UCSD-AML1 (cell line): ENCODE measurements around the gene NOTCH2.

Source experiments
- DNase-seq: peaks from one replicate; lab custom pipeline; 2025; ENCODE audit not compliant: unreplicated experiment; lab: John Stamatoyannopoulos, UW

The NOTCH2 gene

DNA sequence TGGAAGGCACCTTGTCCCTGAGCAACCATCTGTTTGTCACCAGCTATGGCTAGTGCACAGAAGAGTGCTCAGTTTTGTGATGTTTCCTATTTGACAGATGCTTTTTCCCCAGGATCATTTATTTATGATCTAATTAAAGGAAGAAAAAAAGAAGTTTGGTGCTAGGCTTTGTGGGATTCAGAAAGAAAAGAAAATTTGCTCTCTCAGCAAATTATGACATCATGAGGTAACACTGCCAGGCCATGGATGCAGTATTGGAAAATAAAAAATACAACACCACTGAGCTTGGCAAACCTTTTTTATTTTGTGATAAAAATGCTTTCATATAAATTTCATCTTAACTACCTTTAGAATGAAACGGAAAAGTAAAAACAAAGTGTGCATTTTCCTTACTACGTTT is 157.7 kb downstream of the NOTCH2 start:
- no peak for DNase-seq

DNA sequence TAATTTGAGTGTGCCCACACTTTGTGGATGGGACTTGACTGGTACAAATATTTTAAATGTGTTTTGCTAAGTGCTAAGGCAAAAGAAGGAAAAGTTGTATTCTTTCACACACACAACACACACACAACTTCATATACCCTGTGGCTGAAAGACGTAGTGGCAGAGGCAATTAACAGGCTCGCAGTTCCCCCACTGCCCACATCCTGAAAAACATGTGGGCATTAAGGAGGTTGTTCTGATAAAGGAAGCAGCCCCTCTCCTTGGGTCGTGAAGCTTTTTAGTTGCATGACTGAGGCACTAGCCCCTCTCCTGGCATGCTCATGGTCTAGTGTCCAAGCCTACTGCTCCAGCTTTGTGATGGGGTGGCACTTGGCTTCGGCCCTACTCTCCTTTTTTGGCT is 158.8 kb downstream of the NOTCH2 start:
- peak; percentile 32 for DNase-seq

DNA sequence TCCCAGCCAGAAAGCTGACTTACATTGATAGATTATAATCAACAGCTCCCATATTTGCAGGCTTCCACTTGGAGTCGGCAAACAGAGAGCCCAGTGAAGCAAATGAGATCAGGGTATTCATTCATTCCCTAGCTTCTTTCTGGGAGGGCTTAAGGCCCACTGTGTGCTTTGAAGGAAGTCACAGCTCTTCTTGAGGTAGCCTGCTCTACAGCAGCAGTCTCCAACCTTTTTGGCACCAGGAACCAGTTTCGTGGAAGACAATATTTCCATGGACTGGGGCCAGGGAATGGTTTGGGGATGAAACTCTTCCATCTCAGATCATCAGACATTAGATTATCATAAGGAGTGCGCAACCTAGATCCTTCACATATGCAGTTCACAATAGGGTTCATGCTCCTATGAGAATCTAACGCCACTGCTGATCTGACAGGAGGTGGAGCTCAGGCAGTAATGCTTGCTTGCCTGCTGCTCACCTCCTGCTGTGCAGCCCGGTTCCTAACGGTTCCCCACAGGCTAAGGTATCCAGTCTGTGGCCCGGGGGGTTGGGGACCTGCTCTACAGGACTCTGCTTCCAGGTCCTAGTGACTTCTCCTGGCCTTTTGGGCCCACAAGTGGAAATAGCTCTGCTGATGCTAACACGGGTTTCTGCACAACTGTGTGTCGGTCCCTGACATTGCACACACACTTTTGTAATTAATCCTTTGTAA is 159.4 kb downstream of the NOTCH2 start:
- no peak for DNase-seq

DNA sequence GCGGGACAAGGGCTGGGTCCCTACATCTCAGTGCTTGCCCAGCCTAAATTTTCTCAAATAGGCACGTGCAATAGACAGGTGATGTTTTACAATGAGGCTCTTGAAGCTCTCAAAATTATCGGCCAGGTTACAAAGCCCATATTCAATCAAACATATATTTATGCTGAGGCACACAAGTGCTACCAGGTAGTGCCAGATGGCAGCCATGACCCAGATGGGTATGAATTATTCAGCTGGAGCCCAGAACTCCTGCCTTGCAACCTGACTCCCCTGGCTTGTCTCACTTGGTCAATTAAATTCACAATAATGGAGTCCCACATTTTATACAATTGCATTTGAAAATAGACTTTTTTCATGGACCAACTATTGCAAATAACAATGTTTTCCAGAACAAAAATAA is 160.8 kb downstream of the NOTCH2 start:
- DNase-seq: no peak

DNA sequence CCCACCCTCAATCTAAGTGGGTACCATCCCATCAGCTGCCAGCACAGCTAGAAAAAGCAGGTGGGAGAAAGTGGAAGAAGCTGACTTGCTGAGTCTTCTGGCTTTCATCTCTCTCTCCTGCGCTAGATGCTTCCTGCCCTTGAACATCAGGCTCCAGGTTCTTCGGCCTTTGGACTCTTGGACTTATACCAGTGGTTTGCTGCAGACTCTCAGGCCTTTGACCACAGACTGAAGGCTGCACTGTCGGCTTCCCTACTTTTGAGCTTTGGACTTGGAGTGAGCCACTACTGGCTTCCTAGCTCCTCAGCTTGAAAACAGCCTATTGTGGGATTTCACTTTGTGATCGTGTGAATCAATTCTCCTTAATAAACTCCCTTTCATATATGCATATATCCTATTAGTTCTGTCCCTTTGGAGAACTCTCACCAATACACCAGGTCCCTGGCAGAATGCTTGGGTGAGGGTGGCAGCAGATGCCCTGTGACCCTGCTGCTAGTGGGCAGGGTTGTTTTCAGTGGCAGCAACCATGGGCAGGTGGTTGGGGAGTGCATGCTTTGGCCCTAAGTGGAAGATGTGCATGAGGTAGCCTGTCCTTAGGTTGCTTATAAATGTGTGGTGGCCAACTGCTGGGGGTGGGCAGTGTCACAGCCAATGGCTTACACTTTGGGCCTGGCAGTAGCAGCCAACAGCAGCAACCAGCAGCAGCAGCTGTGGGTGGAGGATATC is 162.4 kb downstream of the NOTCH2 start:
- no peak for DNase-seq

DNA sequence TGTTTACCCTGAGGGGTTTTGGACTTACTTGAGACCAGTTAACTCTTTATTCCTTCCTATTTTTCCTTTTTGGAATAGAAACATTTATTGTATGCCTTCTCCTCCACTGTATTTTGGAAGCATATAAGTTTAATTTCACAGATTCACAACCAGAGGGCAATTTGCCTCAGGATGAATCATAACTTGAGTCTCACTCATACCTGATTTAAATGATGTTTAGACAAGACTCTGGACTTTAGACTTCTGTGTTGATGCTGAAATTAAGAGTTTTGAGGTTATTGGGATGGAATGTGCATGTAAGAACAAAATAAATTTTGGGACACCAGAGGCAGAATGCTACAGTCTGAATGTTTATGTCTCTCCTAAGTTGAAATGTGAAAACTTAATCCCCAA is 166.0 kb downstream of the NOTCH2 start:
- no peak for DNase-seq

DNA sequence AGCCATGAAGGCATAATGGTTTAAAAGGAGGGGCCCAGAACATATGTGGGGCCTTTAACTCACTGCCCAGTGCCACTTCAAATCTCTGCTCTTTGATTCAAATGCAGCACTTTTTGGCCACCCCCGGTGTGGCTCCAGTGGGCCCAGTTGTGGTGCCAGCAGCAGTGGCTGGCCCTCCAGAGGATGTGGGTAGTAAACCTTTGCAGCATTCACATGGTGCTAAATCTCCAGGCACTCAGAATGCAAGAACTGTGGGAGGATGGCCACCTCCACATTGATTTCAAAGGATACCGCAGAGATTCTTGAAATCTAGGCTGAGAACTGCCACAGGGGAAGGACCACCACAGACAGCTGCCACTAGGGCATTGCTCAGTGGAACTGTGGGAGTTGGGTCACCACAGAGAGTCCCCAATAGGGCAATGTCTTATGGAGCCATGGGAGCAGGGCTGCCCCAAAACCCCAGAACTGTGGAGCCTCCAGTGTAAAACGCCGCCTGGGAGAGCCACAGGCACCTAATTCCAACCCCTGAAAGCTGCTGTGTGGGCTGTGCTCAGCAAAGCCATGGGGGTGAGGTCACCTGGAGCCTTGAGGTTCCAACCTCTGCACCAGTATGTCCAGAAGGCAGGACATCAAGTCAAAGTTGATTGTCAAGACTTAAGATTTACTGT is 166.6 kb downstream of the NOTCH2 start:
- DNase-seq: no peak

DNA sequence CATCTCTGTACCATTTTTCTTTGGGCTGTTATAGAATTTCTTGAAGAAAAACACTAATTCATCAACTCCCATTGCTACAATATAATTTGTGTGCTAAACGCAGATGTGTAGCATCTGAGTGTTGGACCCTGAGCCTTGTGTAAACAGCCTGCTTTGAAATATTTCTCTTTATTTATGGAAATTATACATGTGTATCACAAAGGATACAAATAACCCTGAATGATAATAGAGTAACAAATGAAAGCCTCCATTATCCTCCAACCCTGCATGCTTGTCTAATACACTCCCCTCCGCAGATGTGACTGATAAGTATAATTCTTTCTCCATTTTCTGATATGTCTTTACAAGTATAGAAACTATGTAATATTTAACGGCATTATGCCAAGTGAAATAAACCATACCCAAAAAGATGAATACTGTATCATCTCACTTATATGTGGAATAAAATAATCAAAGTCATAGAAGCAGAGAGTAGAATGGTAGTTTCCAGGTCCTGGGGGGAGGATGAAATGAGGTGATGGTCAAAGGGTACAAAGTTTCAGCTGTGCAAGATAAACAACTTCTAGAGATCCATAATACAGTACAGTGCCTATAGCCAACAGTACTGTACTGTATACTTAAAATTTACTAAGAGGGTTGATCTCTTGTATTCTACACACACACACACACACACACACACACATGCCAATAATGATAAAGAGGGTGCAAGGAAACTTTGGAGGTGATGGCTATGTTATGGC is 170.3 kb downstream of the NOTCH2 start:
- no peak for DNase-seq

DNA sequence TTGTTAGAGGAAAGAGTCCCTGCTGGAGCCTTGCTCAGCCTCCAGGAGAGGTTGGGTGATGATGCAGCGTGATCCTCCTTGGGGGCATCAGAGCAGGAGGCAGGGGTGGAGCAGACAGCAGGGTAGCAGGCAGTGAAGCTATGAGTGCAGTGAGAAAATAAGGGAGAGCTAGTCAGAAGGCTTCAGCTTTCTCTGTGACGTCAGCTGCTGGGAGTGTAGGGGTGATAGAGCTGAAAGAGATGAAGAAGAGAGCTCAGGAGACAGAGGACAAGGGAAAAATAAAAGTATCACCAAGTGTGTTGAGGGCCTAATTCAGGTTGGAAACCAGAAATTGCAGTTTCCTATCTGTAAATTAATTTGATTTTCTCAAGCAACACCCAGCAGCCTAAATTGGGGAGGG is 170.9 kb downstream of the NOTCH2 start:
- DNase-seq: no peak

DNA sequence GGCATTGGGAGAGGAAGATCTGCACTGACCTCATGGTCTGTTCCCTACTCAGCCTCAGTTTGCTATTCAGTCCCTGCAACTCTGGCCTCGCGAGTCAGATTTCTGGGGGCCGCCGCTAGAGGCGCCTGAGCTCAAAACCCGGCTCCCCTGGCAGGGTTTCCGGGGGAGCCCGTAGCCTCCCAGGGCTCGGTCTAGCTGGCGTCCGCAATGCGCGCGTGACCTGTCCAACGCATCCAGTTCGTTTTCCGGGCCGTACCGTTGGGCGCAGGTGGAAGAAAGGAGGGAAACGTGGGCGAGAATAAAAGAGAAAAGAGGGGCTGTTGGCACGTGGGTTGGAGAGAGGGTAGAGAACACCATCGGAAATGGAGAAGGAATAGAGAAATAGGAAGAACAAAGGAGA is 173.2 kb downstream of the NOTCH2 start, which contains the start of gene ADAM30:
TSS of gene ADAM30 (minus strand) at position 213 of the 400 bp plus-strand sequence. CDS start at position 34, 179 bp downstream.
- DNase-seq: no peak

DNA sequence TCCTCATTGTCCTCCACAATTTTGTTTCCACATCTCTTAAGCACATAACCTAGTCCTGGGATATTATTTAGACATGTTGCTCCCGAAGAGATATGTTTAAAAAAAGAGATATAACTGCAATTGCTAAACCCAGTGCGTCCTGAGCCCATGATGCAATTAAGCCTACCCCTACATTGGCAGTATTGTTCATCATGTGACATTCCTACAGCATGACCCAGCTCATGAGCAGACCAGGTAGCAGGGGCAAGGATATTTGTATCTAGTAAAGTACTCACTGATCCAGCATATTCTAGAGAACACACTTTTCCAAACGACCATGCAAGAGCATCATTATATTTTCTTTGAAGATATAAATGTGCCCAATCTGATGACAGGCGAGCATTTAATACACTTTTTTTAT is 174.4 kb downstream of the NOTCH2 start:
- DNase-seq: no peak

DNA sequence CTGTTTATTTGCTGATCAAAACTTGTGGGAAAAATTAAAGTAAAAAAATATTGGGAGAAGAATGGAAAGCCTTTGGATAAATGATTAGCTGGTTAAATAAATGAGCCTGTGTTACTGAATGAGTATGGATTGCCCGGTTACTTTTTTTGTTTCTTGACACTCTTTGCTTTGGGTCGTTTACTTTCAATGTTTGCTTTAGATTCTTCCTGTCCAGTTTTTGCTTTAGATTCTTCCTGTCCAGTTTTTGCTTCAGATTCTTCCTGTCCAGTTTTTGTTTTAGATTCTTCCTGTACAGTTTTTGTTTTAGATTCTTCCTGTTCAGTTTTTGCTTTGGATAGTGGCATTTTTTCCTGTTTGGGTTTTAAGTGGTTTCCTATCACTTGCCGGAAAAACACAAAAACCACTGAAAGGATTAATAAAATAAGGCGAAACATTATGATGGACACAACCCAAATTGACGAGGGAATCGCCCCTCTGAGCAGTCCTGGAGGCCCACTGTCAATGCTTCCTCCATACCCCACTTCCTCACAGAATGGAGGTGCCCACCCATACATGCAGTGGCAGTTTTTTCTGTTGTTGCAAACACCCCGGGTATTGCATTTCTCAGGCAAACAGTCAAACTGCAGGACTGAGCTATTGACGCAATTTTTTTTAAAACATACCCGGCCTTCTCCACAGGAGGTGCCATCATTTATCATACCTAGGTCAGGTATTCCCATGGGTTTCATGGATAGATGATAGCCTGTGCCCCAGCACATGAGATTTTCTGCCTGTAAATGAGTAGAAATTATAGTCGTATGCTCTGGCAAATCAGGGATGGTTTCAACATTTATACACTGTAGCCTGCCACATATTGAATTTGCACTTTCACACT is 175.4 kb downstream of the NOTCH2 start:
- DNase-seq: no peak

DNA sequence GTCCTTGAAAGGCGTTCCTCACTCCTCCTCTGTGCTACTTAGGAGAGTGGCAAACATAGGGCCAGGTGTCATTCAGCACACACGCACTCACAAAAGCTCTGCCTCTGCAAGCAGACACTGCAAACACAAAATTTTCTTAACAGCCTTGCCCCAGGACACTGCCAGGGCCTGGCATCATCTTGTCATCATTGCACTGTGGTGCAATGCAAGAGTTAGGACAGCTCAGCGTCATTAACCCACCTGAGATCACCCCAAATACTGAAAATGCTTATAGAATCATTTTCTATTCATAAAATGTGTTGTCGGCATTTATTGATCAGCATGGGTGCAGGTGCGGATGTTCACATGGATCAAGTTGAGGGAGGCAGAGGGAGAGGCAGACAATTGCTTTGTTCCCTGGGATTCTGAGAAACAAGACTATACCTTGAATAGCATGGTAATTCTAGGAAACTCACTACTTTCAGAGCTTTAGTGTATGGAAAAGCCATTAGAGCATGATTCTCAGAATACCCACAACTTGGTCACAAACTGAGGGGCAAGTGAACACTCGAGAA is 176.1 kb downstream of the NOTCH2 start:
- no peak for DNase-seq

DNA sequence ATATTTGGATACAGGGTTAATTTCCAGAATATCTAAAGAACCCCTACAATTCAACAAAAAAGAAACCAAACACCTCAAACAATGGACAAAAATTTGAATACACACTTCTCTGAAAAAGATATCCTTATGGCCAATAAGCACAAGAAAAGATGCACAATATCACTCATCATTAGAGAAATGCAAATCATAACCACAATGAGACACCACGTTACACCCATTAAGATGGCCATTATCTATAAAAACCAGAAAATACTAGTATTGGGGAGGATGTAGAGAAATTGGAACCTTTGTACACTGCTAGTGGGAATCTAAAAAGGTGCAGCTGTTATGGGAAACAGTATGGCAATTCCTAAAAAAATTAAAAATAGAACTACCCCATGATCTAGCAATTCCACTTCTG is 178.1 kb downstream of the NOTCH2 start:
- no peak for DNase-seq

DNA sequence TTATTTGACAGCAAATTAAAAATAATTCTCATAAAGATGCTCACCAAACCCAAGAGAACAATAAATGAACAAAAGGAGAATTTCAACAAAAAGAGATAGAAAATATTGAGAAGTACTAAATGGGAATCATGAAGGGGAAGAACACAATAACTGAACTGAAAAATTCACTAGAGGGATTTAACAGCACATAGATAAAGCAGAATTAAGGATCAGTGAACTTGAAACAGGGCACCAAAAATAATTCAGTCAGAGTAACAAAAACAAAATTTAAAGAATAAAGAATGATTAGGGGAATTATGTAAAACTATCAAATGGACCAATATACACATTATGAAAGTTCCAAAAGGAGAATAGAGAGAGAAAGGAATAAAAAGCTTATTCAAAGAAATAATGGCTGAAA is 181.0 kb downstream of the NOTCH2 start:
- DNase-seq: no peak

DNA sequence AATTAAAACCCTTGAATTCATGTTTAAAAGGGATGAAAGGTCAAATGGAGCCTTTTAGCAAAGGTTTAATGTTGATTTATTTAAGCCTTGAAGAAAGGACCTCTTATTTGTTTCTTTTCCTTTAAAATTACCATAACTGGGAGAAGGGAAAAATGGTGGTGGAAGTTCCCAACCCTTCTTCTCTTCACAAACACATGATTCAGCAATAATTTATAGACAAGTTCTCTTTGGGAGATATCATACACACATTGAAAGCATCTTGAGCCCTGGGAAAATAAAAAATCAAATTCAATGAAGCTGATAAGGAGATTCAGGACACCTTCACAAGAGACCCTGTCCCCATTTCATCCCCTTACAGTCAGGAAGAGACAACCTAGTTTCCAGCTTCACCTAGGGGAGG is 182.0 kb downstream of the NOTCH2 start:
- no peak for DNase-seq

DNA sequence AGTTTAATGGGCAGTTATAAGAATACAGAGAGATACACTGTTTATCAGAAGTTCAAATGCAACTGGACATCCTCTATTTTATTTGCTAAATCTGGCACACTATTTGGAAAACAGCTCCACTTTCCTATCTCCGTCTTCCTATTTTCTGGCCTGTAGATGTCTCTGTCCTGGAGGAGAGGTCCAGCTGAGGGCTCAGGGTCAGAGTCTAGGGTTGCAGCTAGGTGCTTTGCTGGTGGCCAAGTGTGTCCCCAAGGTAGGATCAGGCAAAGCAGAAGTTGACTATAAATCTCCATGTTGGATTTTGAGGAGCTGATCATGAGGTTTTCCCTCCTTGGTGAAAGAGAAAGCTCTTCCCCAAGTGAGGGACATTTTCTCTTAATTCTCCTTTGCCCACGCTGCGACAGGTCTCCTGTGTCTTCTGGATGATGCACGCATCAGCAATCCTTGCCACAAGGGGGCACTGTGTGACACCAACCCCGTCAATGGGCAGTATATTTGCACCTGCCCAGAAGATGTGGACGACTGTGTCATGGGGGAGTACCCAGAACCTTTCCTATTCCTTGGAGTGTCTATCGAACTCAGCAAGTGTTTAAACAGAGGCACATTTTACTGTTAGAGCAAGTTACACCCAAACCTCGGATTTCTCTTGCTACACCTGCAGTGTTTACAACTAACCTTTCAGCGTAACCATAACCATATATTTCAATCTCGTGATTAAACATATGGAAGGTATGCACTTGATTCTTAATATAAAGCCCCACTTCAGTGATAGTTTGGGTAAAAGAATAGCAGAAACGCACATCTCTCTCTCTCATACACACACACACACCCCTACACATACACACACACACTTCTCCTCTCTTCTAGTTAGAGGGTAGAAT is 183.3 kb downstream of the NOTCH2 start:
- peak; percentile 55 for DNase-seq

DNA sequence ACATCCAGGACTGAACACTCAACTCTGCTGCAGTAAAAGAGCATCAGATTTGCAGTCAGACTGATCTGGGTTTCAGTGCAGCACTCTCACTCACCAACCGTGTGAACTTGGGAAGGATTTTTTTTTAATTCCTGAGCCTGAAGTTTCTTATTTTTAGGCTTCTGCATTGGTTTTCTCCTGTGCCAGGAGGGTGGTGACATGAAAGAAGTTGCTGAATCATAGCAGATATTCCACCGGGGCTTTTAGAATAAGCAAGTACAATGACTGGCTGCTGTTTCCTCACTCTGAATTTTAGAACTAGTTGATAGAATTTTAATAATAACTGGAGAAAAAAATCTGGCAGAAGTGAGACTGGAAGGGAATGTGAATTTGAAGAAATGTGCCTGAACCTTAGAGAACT is 184.8 kb downstream of the NOTCH2 start:
- DNase-seq: no peak

DNA sequence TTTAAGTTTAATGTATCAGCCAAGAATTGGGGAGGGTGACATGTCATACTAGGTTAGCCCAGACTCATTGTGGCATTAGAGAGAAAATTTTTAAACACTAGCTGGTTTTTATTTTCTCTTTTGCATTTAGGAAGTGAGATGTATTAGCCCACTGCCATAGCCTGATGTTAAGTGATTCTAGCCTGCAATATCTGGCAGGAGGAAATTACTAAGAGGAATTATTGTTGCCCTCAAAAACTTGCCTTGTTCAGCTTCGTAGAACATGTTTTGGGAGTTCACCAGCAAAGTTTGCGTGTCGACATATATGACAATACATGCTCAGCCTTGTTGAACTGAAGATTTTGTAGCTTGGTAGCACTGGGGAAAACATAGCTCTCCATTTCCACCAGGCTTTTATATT is 185.6 kb downstream of the NOTCH2 start:
- DNase-seq: no peak
